H9 (cell line): ENCODE measurements around the gene PPP2R3B. TPM values are rescaled to one million over a fixed set of nuclear protein-coding genes. Genes with fewer than 3 reads are reported as not detected.

ENCODE experiments used
- DNase-seq: peaks from one replicate; pipeline ENCODE4 v3.0.0-alpha.2; 2017
- H2AFZ ChIP-seq: one replicate; pipeline ENCODE4 v1.6.1; 2013; ENCODE audit warnings: mild to moderate bottlenecking, low read length, control low read depth, moderate library complexity
- H2AK5ac ChIP-seq: 2 replicates; pipeline ENCODE4 v1.6.1; 2013; ENCODE audit warnings: low read length, control low read depth, mixed read lengths; ENCODE audit not compliant: insufficient read length
- H2BK120ac ChIP-seq: one replicate; pipeline ENCODE4 v1.6.1; 2013; ENCODE audit warnings: low read depth, mild to moderate bottlenecking, low read length, control low read depth, inconsistent platforms; ENCODE audit not compliant: poor library complexity, severe bottlenecking
- H2BK12ac ChIP-seq: 2 replicates; pipeline ENCODE4 v1.6.1; 2013; ENCODE audit warnings: low read length, control low read depth, mixed read lengths, low read depth; ENCODE audit not compliant: insufficient read length
- H2BK15ac ChIP-seq: 2 replicates; pipeline ENCODE4 v1.6.1; 2013; ENCODE audit warnings: low read depth, low read length, control low read depth
- H2BK20ac ChIP-seq: one replicate; pipeline ENCODE4 v1.6.1; 2013; ENCODE audit warnings: low read depth, mild to moderate bottlenecking, low read length, control low read depth, inconsistent platforms; ENCODE audit not compliant: poor library complexity, severe bottlenecking
- H2BK5ac ChIP-seq: 2 replicates; pipeline ENCODE4 v1.6.1; 2013; ENCODE audit warnings: low read length, control low read depth, mixed read lengths; ENCODE audit not compliant: insufficient read length
- H3K14ac ChIP-seq: 2 replicates; pipeline ENCODE4 v1.6.1; 2013; ENCODE audit warnings: low read length, control low read depth; ENCODE audit not compliant: insufficient read depth
- H3K18ac ChIP-seq: 2 replicates; pipeline ENCODE4 v1.6.1; 2013; ENCODE audit warnings: low read depth, mild to moderate bottlenecking, mixed read lengths, low read length, control low read depth; ENCODE audit not compliant: insufficient read length
- H3K23ac ChIP-seq: 2 replicates; pipeline ENCODE4 v1.6.1; 2013; ENCODE audit warnings: low read length, control low read depth, mixed read lengths, low read depth; ENCODE audit not compliant: insufficient read length
- H3K23me2 ChIP-seq: 2 replicates; pipeline ENCODE4 v1.6.1; 2013; ENCODE audit warnings: low read depth, mild to moderate bottlenecking, mixed read lengths, low read length, control low read depth; ENCODE audit not compliant: insufficient read length, poor library complexity, severe bottlenecking
- H3K27ac ChIP-seq: 2 replicates; pipeline ENCODE4 v1.5.1; 2013; ENCODE audit warnings: low read length, control low read depth, mixed read lengths, low read depth; ENCODE audit not compliant: insufficient read length
- H3K27me3 ChIP-seq: 2 replicates; pipeline ENCODE4 v1.6.1; 2013; ENCODE audit warnings: low read length, control low read depth, inconsistent platforms; ENCODE audit not compliant: insufficient read depth
- H3K4ac ChIP-seq: 2 replicates; pipeline ENCODE4 v1.6.1; 2013; ENCODE audit warnings: low read depth, mild to moderate bottlenecking, control low read depth, inconsistent platforms, low read length, moderate library complexity
- H3K4me1 ChIP-seq: 2 replicates; pipeline ENCODE4 v1.6.1; 2013; ENCODE audit warnings: low read length, control low read depth, inconsistent platforms; ENCODE audit not compliant: insufficient read depth
- H3K4me2 ChIP-seq: 2 replicates; pipeline ENCODE4 v1.6.1; 2013; ENCODE audit warnings: low read length, control low read depth, mixed read lengths; ENCODE audit not compliant: insufficient read length, insufficient read depth
- H3K56ac ChIP-seq: 2 replicates; pipeline ENCODE4 v1.6.1; 2013; ENCODE audit warnings: low read depth, mild to moderate bottlenecking, mixed read lengths, low read length, control low read depth; ENCODE audit not compliant: insufficient read length
- H3K79me1 ChIP-seq: 2 replicates; pipeline ENCODE4 v1.6.1; 2013; ENCODE audit warnings: low read depth, mild to moderate bottlenecking, moderate library complexity, low read length, control low read depth, inconsistent platforms; ENCODE audit not compliant: insufficient read depth, poor library complexity, severe bottlenecking
- H3K79me2 ChIP-seq: 2 replicates; pipeline ENCODE4 v1.6.1; 2013; ENCODE audit warnings: low read length, control low read depth, inconsistent platforms; ENCODE audit not compliant: insufficient read depth
- H3K9ac ChIP-seq: 2 replicates; pipeline ENCODE4 v1.6.1; 2013; ENCODE audit warnings: low read length, control low read depth, mixed read lengths; ENCODE audit not compliant: insufficient read length; ENCODE audit errors: extremely low read depth
- H3K9me3 ChIP-seq: one replicate; pipeline ENCODE4 v1.6.1; 2013; ENCODE audit warnings: low read depth, low read length, inconsistent platforms; ENCODE audit not compliant: control insufficient read depth
- H3T11ph ChIP-seq: one replicate; pipeline ENCODE4 v1.6.1; 2013; ENCODE audit warnings: mild to moderate bottlenecking, low read length, control low read depth, inconsistent platforms
- H4K20me1 ChIP-seq: one replicate; pipeline ENCODE4 v1.6.1; 2013; ENCODE audit not compliant: control insufficient read depth, insufficient read length, insufficient read depth
- H4K5ac ChIP-seq: 2 replicates; pipeline ENCODE4 v1.6.1; 2013; ENCODE audit warnings: low read depth, mild to moderate bottlenecking, mixed read lengths, low read length, control low read depth; ENCODE audit not compliant: insufficient read length
- H4K8ac ChIP-seq: replicated peaks from 2 replicates; pipeline ENCODE4 v1.6.1; 2013; ENCODE audit warnings: low read length, control low read depth, mixed read lengths, low read depth; ENCODE audit not compliant: insufficient read length
- H4K91ac ChIP-seq: 2 replicates; pipeline ENCODE4 v1.6.1; 2013; ENCODE audit warnings: low read depth, mild to moderate bottlenecking, moderate library complexity, mixed read lengths, low read length, control low read depth; ENCODE audit not compliant: insufficient read length
- H3K27ac Mint-ChIP-seq, 3 experiments: 2 replicates in 2 of 3; 3 replicates in 1 of 3; pipeline ENCODE4 v1.8.0; 2020 to 2021; ENCODE audit warnings: mixed read lengths in 3 of 3, mild to moderate bottlenecking in 1 of 3, moderate library complexity in 1 of 3
- H3K27me3 Mint-ChIP-seq: 2 replicates; pipeline ENCODE4 v1.8.0; 2021; ENCODE audit warnings: low read depth, mild to moderate bottlenecking, moderate library complexity, mixed read lengths
- H3K36me3 Mint-ChIP-seq, 3 experiments: 2 replicates in 2 of 3; 3 replicates in 1 of 3; pipeline ENCODE4 v1.8.0; 2020 to 2021; ENCODE audit warnings: low read depth in 3 of 3, mixed read lengths in 3 of 3; ENCODE audit not compliant: insufficient read depth in 1 of 3
- H3K4me1 Mint-ChIP-seq, 2 experiments: 2 replicates each; pipeline ENCODE4 v1.8.0; 2020; ENCODE audit warnings: mixed read lengths in 2 of 2
- H3K4me3 Mint-ChIP-seq, 2 experiments: 2 replicates in 1 of 2; 3 replicates in 1 of 2; pipeline ENCODE4 v1.8.0; 2020 to 2021; ENCODE audit warnings: mild to moderate bottlenecking in 2 of 2, mixed read lengths in 2 of 2, moderate library complexity in 1 of 2
- H3K9me3 Mint-ChIP-seq, 2 experiments: 2 replicates in 1 of 2; 3 replicates in 1 of 2; pipeline ENCODE4 v1.8.0; 2020; ENCODE audit warnings: mild to moderate bottlenecking in 2 of 2, mixed read lengths in 2 of 2, moderate library complexity in 1 of 2
- WGBS: extraction: QIAGEN DNeasy Blood & Tissue Kit; methylation state at CpG from one replicate; pipeline ENCODE4 v1.1.7; 2013; ENCODE audit warnings: missing lambda C conversion rate, low lambda C conversion rate, mixed read lengths; ENCODE audit not compliant: insufficient read length; ENCODE audit errors: extremely low coverage; 5-methylcytosine and 5-hydroxymethylcytosine counted together
- total RNA-seq: library from RNA; stranded (reverse); gene quantifications from 2 replicates; pipeline ENCODE4 v1.2.1, GENCODE V29; 2021
- TF ChIP-seq, protein P1 (sequence below): fragments of 200-600 bp; sonication (generic); conservative IDR thresholded peaks from 3 replicates; pipeline ENCODE4 v1.8.0; 2021; ENCODE audit warnings: antibody characterized with exemption, mild to moderate bottlenecking

The PPP2R3B gene
- total RNA-seq, 1 experiment from 2014 or later, result 72.1 TPM

GRCh38 chrX:344371-344901 is 42.3 kb downstream of the PPP2R3B start:
- Histone ChIP-seq H3K14ac (no peak overlapping the region), H3K4me1 (no peaks in the 10 kb centered on the region), H3K4me2 (no peak overlapping the region), H2BK120ac (no peak overlapping the region), H2BK12ac (no peak overlapping the region), H3K79me2 (no peaks in the 10 kb centered on the region), H3K9me3 (no peaks in the 10 kb centered on the region), H3K79me1 (no peaks in the 10 kb centered on the region), H3K23ac (no peak overlapping the region), H3K18ac (no peak overlapping the region), H4K8ac (no peak overlapping the region), H3K4ac (no peak overlapping the region), H3K9ac (no peak overlapping the region), H2BK20ac (no peak overlapping the region), H3T11ph (no peak overlapping the region), H4K20me1 (no peaks in the 10 kb centered on the region), H4K5ac (no peak overlapping the region), H2AK5ac (no peak overlapping the region), H3K27me3 (no peaks in the 10 kb centered on the region), H3K56ac (no peak overlapping the region), H4K91ac (no peak overlapping the region), H3K23me2 (no peaks in the 10 kb centered on the region), H2BK5ac (no peak overlapping the region), H2AFZ (no peak overlapping the region), H3K27ac (no peak overlapping the region), H2BK15ac (no peak overlapping the region)
- WGBS, result no CpG with 5 or more reads among the region's 47 CpGs
- no peak overlapping the region; a peak in 1 of 7 replicates for H3K27ac Mint-ChIP-seq
- DNase-seq, result no peak
- TF ChIP-seq, protein P1, sequence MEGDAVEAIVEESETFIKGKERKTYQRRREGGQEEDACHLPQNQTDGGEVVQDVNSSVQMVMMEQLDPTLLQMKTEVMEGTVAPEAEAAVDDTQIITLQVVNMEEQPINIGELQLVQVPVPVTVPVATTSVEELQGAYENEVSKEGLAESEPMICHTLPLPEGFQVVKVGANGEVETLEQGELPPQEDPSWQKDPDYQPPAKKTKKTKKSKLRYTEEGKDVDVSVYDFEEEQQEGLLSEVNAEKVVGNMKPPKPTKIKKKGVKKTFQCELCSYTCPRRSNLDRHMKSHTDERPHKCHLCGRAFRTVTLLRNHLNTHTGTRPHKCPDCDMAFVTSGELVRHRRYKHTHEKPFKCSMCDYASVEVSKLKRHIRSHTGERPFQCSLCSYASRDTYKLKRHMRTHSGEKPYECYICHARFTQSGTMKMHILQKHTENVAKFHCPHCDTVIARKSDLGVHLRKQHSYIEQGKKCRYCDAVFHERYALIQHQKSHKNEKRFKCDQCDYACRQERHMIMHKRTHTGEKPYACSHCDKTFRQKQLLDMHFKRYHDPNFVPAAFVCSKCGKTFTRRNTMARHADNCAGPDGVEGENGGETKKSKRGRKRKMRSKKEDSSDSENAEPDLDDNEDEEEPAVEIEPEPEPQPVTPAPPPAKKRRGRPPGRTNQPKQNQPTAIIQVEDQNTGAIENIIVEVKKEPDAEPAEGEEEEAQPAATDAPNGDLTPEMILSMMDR, result no peak
- no peaks in the 10 kb centered on the region for H3K27me3 Mint-ChIP-seq
- peaks cover 15 to 43% (median 37%) of the 10 kb centered on the region in 3 experiments; a peak in 6 of 7 replicates for H3K36me3 Mint-ChIP-seq
- peaks cover 2 to 3% of the 10 kb centered on the region in 2 experiments; a peak in 2 of 5 replicates for H3K9me3 Mint-ChIP-seq
- H3K4me3 Mint-ChIP-seq, result no peak overlapping the region
- H3K4me1 Mint-ChIP-seq, result peaks cover 0 to 2% of the 10 kb centered on the region in 2 experiments; a peak in 1 of 4 replicates
